HG03342 (cell line): ENCODE measurements around the gene XIAP.

Experiments used
- ATAC-seq: cut with Tn5 transposase; IDR thresholded peaks from one replicate; pipeline ENCODE4 v1.9.1; 2021; ENCODE audit warnings: mild to moderate bottlenecking, moderate library complexity; ENCODE audit not compliant: unreplicated experiment

XIAP gene

GRCh38 chrX:123959281-123960063 is 99.6 kb downstream of the XIAP start:
- ATAC-seq: no peak

- ATAC-seq: no peak
These were observed 101.1 kb downstream of the XIAP start for GRCh38 chrX:123960956-123961267.

- ATAC-seq: no peak
These were observed 101.6 kb downstream of the XIAP start, which contains the start of gene STAG2 for GRCh38 chrX:123961268-123962005. STAG2 (plus strand) TSS chrX:123961706; CDS start chrX:124022628, 60,922 bp downstream.

GRCh38 chrX:123962006-123962467 is 102.2 kb downstream of the XIAP start:
- no peak for ATAC-seq

- ATAC-seq: peak; percentile 59
These were observed 103.0 kb downstream of the XIAP start for GRCh38 chrX:123962794-123963373.
